ENCODE results near the gene GNAI1.

GNAI1 gene

DNA sequence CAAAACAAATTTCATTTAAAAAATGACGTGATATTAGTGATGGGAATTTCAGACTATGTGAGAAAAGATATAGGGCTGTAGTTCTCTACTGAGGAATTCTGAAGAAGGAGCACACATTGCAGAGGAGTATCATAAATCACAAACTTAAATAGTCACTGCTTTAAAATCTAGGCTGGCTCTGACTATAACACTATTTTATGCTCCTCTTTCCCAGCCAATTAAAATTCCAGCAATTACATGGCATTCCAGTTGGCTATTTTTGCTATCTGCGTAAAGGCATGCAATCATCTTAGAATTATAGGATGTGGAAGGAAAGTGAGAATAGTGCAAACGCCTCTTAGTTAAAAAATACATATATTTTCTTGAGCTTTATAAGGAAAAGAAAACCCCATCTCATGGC, 123.1 kb downstream of the GNAI1 start:
- no peak for DNase-seq

DNA sequence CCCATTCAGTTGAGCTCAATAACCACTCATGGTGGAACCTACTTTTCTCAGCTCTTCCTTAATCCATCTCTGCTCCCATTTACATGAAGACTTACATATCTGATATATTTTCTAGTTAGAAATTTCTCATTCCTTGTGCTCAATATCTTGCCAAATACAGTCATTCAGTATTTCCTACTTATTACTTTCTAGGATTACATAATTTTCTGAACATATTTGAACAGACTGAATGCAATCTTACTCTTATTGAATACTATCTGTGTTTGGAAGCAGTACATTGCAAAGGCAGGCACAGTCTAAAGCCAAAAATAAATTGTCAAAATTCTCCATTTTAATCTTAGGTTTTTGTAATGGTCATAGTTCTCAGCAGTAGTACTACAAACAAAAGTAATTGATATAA, 126.0 kb downstream of the GNAI1 start:
- no peak for DNase-seq

DNA sequence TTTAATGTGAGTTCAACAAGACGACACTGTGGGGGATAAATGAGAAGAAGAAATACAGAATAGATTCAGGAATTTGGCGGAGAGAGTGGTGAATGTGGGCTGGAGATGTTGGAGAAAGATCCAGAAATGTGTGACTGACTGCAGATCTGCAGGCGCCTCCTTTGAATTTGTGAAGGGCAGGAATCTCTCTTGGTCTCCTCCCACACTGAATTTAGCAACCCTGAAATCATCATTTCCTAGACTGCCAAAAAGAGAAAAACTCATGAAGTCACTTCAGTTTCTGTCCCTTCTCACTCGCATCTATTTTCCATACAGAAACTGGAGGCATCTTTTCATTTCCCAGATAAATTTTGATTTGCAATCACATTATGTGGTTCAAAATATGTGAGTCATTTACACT, 128.7 kb downstream of the GNAI1 start:
- no peak for DNase-seq

DNA sequence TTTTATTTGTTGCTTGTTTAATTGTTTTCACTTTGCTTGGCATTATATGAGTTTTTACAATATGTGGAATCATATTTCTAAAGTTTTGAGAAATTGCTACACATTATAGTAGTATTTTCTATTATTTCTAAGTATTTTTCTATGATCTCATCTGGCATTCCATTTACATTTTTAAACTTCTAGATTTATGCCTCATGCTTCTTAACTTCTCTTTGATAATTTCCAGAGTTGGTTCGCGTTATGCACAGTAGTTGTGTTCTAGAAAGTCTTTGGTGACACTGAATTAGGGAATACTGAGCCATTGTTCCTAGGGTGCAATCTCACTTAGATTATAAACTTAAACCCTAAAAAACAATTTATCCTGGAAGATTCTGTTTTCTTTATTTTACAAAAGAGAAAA, 129.2 kb downstream of the GNAI1 start:
- no peak for DNase-seq

DNA sequence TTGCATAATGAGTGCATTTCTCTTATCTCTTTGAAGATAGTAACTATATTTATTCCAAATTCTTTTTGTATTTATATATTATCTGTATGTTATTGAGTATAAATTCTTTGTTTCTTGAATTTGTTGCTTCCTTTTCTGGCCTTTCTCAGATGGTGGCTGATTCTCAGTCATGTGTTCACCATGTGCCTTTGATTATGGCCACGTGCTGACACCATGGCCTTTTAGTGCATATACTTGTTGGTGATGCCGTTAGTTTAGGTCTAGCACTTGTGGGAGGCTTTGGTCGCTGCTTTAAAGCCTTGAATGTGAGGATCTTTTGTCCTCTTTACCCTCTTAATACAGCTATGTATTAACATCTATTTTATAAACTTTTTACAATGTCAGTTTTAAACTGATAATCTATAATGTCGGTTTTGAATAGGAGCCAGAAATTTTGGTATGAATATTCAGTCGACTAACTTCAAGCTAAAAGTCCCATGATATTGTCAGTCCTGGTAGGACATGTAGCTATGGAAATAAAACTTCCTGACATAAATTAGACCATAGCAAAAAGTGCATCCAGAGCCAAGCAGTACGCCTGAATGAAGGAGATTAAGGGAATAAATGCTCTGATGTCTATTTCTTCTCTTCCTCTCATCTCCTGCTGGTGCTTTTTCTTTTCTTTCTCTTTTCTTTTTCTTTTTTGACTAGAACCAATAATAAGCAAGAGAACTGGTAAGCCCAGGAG, 130.3 kb downstream of the GNAI1 start:
- DNase-seq, result no peak

DNA sequence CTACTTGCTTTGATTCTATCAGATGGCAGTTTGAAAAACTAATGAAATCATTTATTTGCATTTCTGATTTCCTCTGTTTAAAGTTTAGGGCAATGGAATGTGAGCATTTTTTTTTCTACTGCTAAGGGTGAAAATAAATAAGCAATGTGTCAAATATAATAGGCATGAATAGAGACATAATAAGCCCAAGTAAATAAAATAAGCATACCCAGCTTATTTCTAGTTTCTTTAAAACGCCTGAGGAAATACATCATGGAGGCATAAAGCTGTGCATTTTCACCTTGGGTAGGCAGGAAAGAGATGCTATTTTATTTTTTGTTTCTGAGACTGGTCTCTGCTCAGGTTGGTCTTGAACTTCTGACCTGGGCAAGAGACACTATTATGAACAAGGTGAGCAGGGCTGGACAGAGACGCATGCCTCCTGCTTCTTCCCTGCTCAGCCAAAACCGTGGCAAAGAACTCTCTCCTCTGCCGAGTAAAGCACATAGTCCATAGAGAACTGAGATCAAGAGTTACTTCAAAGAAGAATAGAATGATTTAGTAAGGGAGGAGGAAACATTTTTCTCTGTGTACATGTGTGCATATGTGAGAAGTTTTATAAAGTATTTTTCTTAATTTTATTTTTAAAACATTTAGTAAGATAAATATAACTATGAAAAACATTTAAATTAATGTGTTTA, 138.1 kb downstream of the GNAI1 start:
- DNase-seq, result no peak

DNA sequence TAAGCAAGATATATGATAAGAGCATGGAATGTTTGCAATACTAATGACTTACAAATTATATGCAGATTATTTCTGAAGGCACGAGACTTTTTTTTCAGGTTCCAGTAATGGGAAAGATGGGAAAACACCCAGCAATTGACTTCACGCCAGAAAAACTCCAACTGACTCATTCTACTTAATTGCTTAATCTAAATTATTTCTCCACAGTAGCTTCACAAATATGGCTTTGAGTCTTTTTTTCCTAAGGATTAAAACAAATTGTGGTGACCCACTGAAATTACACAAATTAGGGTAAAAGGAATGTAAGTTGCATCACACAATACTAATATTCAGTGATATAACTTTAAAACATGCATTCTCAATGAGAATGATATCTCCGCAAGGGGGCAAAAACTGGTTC, 138.7 kb downstream of the GNAI1 start:
- no peak for DNase-seq

DNA sequence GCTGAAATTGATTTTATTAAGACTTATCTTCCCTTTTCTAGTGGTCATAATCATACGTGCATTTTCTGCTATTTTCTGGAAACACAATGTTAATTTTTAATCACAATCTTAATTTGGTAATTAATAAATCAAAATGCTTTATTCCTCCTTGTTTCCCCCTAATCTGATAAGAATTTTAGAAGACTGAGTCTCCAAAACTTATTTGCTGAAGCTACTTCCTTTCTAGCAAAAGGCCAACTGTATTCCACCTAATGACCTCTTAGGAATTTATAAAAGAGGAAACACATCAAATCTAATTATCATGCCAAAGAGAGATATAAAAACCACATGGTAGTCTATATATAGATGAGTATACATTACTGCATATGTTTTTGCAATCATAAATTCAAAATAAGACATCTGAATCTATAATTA, 140.6 kb downstream of the GNAI1 start:
- DNase-seq, result no peak

Measured in NK-92 treated with Interleukin-12 subunit alpha and Interleukin-12 subunit beta, amount 100 ng/mL, for 24 hours (cell line).